Measurements from ENCODE around the gene NUP205. TPM values are rescaled to one million over a fixed set of nuclear protein-coding genes. Genes with fewer than 3 reads are reported as not detected.

Gene NUP205
- 25.9 and 83.1 TPM in 2 replicates for total RNA-seq

GRCh38 chr7:135557455-135558336 is at the start of gene NUP205:
TSS of gene NUP205 (plus strand) at chr7:135557917. CDS start at chr7:135557945, 28 bp downstream.

GRCh38 chr7:135509839-135510591 is 47.7 kb upstream of the NUP205 start, which contains the start of gene CNOT4:
TSS of gene CNOT4 (minus strand) at chr7:135510102. CDS start at chr7:135438331, 71,771 bp downstream.

GRCh38 chr7:135662373-135663114 is 104.8 kb downstream of the NUP205 start, which contains the start of gene STMP1:
TSS of gene STMP1 (plus strand) at chr7:135662514.

Other genes starting within 250 kb of the NUP205 start
- 5.9 and 7.2 TPM in 2 replicates for gene CNOT4, start 47.8 kb upstream of the NUP205 start, total RNA-seq
- 12.4 and 17.5 TPM in 2 replicates for gene STMP1, start 104.6 kb downstream of the NUP205 start, total RNA-seq
- gene SLC13A4, start 170.3 kb downstream of the NUP205 start, total RNA-seq: not detected in 2 replicates
- not detected in 2 replicates for gene FAM180A, start 190.9 kb downstream of the NUP205 start, total RNA-seq